A673 (cell line): Measurements from ENCODE around the gene MTR. TPM values are rescaled to one million over a fixed set of nuclear protein-coding genes. Genes with fewer than 3 reads are reported as not detected.

ENCODE experiments used
- BruUV-seq: library from RNA; stranded (reverse); fragments of 400-500 nt; replicated peaks from 2 replicates; lab custom pipeline; 2021; lab: Mats Ljungman, UMichigan
- CTCF ChIA-PET: fragments of 300-600 bp; sonication (Branson Sonifier 250); formaldehyde crosslinking; loops from one replicate; lab custom pipeline; 2022; ENCODE audit warnings: antibody characterized with exemption; lab: Charles Lee
- POLR2A ChIA-PET: fragments of 300-600 bp; sonication (Branson Sonifier 250); formaldehyde crosslinking; loops from one replicate; lab custom pipeline; 2022; ENCODE audit warnings: antibody characterized with exemption; ENCODE audit not compliant: low non-redundant PET; lab: Charles Lee
- DNase-seq: peaks from one replicate; pipeline ENCODE4 v3.0.0-alpha.2; 2015; ENCODE audit warnings: low spot score
- H3K27ac ChIP-seq: fragments of 200-600 bp; sonication (generic); 2 replicates; pipeline ENCODE4 v1.5.1; 2016; ENCODE audit warnings: mixed run types, low read depth, mild to moderate bottlenecking, mixed read lengths, antibody characterized with exemption, low read length; ENCODE audit not compliant: poor library complexity, severe bottlenecking
- H3K27me3 ChIP-seq: fragments of 200-600 bp; sonication (generic); replicated peaks from 2 replicates; pipeline ENCODE4 v1.6.1; 2017; ENCODE audit warnings: mixed run types, low read depth, mild to moderate bottlenecking, mixed read lengths, antibody characterized with exemption, low read length; ENCODE audit not compliant: insufficient read depth, poor library complexity
- H3K36me3 ChIP-seq: fragments of 200-600 bp; sonication (generic); 2 replicates; pipeline ENCODE4 v1.6.1; 2016; ENCODE audit warnings: mixed run types, mild to moderate bottlenecking, mixed read lengths, antibody characterized with exemption, low read length; ENCODE audit not compliant: insufficient read depth, poor library complexity, severe bottlenecking
- H3K4me1 ChIP-seq: fragments of 200-600 bp; sonication (generic); 2 replicates; pipeline ENCODE4 v1.6.1; 2017; ENCODE audit warnings: mixed run types, mild to moderate bottlenecking, mixed read lengths, antibody characterized with exemption, low read length; ENCODE audit not compliant: insufficient read depth, poor library complexity, severe bottlenecking
- H3K4me3 ChIP-seq: fragments of 200-600 bp; sonication (generic); 2 replicates; pipeline ENCODE4 v1.5.1; 2016; ENCODE audit warnings: low read depth, mixed run types, mild to moderate bottlenecking, mixed read lengths, low read length; ENCODE audit not compliant: poor library complexity, severe bottlenecking
- H3K9me3 ChIP-seq: fragments of 200-600 bp; sonication (generic); 2 replicates; pipeline ENCODE4 v1.6.1; 2016; ENCODE audit warnings: mixed run types, low read depth, mild to moderate bottlenecking, mixed read lengths, antibody characterized with exemption, low read length; ENCODE audit not compliant: poor library complexity, severe bottlenecking
- CTCF ChIP-seq: fragments of 300-800, 200-600 bp; sonication (generic); conservative IDR thresholded peaks from 2 replicates; pipeline ENCODE4 v1.5.1; 2017; ENCODE audit warnings: low read depth, mild to moderate bottlenecking, antibody characterized with exemption, low read length, moderate library complexity, mixed read lengths
- EZH2 ChIP-seq: fragments of 200-600 bp; sonication (generic); IDR thresholded peaks from 2 replicates; pipeline ENCODE4 v1.6.1; 2017; ENCODE audit warnings: borderline replicate concordance, low read depth, mild to moderate bottlenecking, mixed read lengths, antibody characterized with exemption, low read length; ENCODE audit not compliant: poor library complexity, severe bottlenecking
- intact Hi-C: fragments of 100-400 bp; cut with micrococcal nuclease; formaldehyde crosslinking; loops from one replicate; pipeline ENCODE4 v1.10.0; 2022; ENCODE audit not compliant: unreplicated experiment
- total RNA-seq: library from RNA; stranded (reverse); gene quantifications from 2 replicates; pipeline ENCODE4 v1.2.3, GENCODE V29; 2021

Gene MTR
- total RNA-seq, 1 experiment from 2014 or later: 36.0 TPM

DNA sequence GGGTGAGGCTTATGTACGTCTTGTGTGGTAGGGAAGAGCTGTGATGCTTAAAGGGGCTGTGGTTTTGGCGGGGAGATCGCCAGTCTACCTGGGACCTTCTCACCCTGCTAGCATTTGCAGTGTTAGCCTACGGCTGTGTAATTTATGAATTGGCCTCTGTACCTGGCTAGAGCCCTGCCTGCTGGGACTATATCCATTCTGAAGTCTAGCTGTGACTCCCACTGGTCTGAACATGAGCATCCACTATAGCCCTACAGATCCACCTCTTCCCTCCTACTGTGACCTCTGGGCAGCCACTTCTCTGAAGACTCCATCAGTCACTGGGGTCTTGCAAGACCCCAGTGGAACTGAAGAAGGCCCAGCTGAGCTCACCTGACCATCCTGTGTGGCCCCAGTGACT lies 135.4 kb downstream of the MTR start:
- no TSS peak for BruUV-seq
- H3K4me3 ChIP-seq: no peak overlapping the region
- no peak for TF ChIP-seq CTCF
- TF ChIP-seq EZH2: no peak
- H3K36me3 ChIP-seq: no peaks in the 10 kb centered on the region
- no peaks in the 10 kb centered on the region for H3K4me1 ChIP-seq
- H3K27ac ChIP-seq: no peak overlapping the region
- CTCF ChIA-PET: no interaction called here
- no peaks in the 10 kb centered on the region for H3K27me3 ChIP-seq
- no peak for DNase-seq
- intact Hi-C loops: no loop called here
- no peaks in the 10 kb centered on the region for H3K9me3 ChIP-seq
- POLR2A ChIA-PET: no interaction called here

DNA sequence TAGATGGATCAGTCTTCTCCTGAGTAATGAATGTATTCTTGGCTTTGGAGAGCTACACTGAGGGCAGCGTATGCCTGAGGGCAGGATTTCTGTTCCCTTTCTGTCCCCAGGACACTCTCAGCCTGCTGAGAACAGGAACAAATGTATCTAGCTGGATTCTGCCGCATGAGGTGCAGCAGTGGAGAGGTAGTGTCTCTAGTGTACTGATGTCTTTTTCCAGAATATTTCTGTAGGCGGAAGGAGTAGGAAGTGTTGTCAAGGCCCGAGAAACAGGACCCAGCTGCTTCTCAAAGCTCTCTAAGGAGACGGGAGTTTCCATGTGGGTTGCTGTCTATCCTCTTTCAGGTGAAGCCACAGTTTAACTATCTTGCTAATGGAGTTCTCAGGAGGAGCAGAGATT lies 143.7 kb downstream of the MTR start:
- no peaks in the 10 kb centered on the region for H3K36me3 ChIP-seq
- H3K4me3 ChIP-seq: no peak overlapping the region
- no peak for DNase-seq
- no peaks in the 10 kb centered on the region for H3K4me1 ChIP-seq
- TF ChIP-seq EZH2 (no peak), CTCF (no peak)
- H3K27me3 ChIP-seq: no peaks in the 10 kb centered on the region
- intact Hi-C loops: no loop called here
- BruUV-seq: no TSS peak
- no peak overlapping the region for H3K27ac ChIP-seq
- no peaks in the 10 kb centered on the region for H3K9me3 ChIP-seq
- ChIA-PET CTCF (no interaction called here), POLR2A (no interaction called here)

DNA sequence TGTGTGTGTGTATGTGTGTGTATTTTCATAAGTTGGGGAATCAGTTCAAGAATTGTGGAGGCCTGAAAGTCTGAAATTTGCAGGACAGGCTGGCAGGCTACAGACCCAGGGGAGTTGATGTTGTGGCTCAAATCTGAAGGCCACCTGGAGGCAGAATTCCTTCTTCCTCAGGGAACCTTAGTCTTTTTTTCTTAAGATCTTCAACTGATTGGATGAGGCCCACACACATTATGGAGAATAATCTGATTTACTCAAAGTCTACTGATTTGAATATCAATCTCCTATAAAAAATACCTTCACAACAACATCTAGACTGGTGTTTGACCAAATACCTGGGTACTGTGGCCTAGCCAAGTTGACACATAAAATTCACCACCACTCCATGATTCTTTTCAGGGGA lies 147.3 kb downstream of the MTR start:
- BruUV-seq: no TSS peak
- Histone ChIP-seq H3K27me3 (no peaks in the 10 kb centered on the region), H3K9me3 (no peaks in the 10 kb centered on the region), H3K4me3 (no peak overlapping the region), H3K36me3 (no peaks in the 10 kb centered on the region), H3K27ac (no peak overlapping the region), H3K4me1 (no peaks in the 10 kb centered on the region)
- intact Hi-C loops: no loop called here
- TF ChIP-seq EZH2: no peak
- no peak for DNase-seq
- CTCF ChIA-PET: no interaction called here
- POLR2A ChIA-PET: no interaction called here

GRCh38 chr1:236944556-236944955 lies 149.5 kb downstream of the MTR start:
- ChIA-PET POLR2A (no interaction called here), CTCF (no interaction called here)
- H3K4me1 ChIP-seq: no peaks in the 10 kb centered on the region
- no TSS peak for BruUV-seq
- no peaks in the 10 kb centered on the region for H3K27me3 ChIP-seq
- no peak overlapping the region for H3K4me3 ChIP-seq
- H3K9me3 ChIP-seq: no peaks in the 10 kb centered on the region
- H3K27ac ChIP-seq: no peak overlapping the region
- no peak for DNase-seq
- intact Hi-C loops: no loop called here
- H3K36me3 ChIP-seq: no peaks in the 10 kb centered on the region
- TF ChIP-seq CTCF (no peak), EZH2 (no peak)
